GM12892 (cell line): ENCODE data around the gene CXCL9.

ENCODE experiments used
- POLR2A ChIP-seq: IDR thresholded peaks from 2 replicates; pipeline ENCODE4 v1.6.1; 2011; ENCODE audit warnings: low read depth, low read length, control low read depth
- TAF1 ChIP-seq: IDR thresholded peaks from 2 replicates; pipeline ENCODE4 v1.6.1; 2011; ENCODE audit warnings: low read depth, mild to moderate bottlenecking, control low read depth, low read length, borderline replicate concordance

DNA sequence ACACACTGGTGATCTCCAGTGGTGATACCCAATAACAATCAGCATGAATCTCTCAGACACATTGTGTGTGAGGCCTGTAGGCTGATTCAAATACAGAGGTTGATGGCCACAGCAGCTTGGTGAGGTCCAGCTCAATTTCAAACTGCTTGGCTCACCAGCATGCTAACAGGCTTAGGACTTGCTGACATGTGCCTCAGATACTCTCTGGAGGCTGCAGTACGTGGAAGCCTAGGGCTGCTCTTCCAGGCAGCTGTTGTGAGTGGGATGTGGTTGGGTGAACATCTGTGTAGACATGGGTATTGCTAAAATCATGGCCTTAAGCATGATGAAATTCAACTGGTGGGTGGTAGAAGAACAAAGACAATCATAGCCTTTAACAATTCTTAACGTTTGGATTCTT is 4.3 kb downstream of the CXCL9 start:
- TF ChIP-seq POLR2A (no peak), TAF1 (no peak)
